Stimulated activated CD4-positive, alpha-beta T cell treated with anti-CD3 and anti-CD28 coated beads, Interleukin-1b, Interleukin-23, amount 100 ng/mL, for 4 hours (primary cell): ENCODE results near the gene ZNF581.

Experiments
- DNase-seq, 2 donors: peaks; one replicate each; pipeline ENCODE4 v3.0.0-alpha.2; 2020; ENCODE audit warnings: low read depth in 2 of 2

The ZNF581 gene

GRCh38 chr19:55648585-55649267 is 5.3 kb downstream of the ZNF581 start:
- DNase-seq, result no peak

DNA sequence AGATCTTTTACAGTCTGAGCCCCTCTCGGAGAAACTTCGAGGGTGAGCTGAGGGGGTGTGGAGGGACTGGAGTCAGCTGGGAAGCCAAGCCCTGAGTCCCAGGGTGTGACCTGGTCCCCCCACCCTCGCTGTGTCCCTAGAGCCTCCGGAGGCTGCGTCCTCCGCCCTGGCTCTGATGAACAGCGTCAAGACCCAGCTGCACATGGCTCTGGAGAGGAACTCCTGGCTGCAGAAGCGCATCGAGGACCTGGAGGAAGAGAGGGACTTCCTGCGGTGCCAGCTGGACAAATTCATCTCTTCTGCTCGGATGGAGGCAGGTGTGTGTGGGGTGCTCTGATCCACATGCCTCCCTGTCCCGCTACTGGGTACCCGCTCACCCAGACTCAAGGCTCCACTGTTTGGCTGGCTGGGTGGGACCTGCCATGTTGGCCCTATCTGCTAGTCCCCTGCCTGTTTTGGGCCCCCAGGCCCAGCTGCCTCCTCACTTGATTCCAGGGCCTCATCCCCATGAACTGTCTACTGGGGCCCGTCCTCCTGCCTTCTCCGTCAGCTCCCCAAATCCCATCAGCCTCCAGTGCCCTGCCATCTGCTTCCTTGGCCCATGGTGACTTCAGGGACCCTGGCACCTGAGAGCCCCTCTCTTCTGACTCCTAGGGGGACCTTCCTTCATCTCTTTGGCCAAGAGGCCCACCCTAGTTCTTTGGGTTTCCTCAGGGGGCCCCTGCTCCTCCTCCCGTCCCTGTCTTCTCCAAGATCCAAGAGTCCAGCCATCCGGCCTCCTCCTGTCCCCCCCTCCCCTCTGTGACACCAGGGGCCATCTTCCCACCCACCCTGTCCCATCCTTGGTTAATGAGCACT is 6.0 kb downstream of the ZNF581 start:
- DNase-seq, result no peak

DNA sequence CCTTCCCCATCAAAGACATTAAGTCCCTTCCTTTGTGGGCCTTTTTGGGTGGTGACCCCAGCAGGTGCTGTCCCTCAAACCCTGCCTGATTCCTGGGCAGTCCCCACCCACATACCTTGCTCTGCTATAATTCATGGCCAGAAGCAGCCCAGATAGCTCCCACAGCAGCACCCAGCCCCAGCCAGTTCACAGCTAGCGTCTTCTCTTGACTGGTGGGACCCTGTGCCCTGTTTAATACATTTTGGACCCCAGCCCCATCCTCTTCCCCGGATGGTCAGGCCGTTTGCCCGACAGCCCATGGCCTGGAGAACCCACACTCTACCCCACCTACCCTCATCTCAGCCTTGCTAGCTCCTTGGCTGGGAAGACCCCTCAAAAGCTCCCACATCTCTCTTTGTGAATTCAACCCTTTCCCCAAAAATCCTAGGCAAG is 6.7 kb downstream of the ZNF581 start:
- DNase-seq, result no peak

DNA sequence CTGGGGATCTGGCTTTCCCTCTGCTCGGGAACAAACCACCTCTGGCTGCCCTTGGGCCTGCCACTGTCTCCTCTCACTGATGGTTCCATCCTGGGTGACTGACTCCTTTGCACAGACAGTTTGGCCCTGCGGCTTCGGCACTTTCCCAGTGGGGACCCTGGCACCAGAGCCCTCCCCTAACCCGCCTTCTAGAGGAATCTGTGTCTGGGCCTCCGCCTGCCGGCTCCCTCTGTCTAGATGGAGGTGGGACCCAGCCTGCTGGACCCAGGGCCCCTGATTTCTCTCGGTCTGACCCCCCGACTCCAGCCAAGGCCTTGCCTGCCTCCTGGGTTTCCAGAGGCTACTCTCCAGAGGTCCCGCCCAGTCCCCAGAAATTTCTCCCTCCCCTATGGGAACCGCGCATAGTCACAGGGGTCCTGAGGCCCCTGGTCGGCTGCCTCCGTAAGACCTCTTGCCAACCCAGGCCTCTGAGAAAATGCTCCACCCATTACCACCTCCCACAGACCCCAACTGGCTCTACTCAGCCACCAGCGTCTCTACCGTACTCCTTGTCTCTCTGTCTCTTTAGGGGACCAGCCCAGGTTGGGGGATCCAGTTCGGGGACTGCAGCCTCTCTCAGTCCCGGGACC is 7.3 kb downstream of the ZNF581 start:
- no peak for DNase-seq

GRCh38 chr19:55651236-55651635 is 7.8 kb downstream of the ZNF581 start:
- no peak for DNase-seq

DNA sequence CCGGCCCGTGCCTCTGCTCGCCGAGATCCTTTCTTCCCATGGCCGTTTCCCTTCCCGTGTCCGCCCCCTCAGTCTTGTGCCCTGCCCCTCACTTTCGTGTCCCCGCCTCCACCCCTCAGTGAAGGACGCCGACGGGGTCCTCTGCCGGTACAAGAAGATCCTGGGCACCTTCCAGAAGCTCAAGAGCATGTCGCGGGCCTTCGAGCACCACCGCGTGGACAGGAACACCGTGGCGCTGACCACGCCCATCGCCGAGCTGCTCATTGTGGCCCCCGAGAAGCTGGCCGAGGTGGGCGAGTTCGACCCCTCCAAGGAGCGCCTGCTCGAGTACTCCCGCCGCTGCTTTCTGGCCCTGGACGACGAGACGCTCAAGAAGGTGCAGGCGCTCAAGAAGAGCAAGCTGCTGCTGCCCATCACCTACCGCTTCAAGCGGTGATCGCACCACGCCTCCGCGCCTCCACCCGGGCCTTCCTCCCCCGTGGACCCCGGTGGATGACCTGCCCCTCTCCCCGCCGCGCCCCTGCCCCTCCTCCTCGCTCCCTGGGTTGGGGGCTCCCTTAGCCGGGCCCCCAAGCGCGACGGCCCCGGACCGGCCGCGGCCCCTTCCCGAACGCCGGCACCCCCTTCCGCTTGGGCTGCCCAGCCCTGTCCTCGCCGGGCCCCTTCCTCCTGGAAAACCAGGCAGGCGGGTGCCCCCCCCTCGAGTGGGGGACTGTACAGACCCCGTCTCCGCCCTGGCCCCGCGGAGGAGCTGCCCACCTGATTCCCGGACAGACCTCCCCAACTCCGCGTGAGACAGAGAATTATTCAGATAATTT is 9.1 kb downstream of the ZNF581 start:
- no peak for DNase-seq

DNA sequence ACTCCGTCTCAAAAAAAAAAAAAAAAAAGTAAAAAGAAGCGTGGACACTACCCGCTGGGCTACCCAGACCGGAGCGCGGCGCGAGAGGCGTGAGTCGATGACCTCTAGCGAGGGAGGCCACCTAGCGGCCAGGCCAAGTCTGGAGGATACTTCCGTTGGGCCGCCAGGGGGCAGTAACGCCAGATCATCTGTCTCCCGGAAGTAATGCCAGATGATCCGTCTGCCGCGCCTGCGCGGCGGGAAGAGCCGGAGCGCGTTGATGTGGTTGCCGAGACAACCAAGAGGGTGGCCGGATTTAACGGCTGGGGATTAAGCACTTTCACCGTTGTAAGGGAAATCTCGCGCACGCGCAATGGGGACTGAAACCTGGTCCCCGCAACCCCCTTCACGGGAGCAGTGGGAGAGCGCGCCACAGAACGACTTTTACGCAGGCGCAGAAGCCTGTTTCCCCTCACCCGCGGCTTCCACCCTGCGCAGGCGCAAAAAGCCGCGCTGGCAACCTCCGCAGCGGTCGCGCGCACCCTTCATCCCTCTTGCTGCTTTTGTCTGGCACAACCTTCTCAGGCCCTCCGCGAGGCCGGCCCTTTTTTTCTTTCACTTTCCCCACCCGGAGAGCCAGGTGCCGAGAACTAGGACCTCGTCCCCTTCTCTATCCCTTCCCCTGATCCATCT is 10.3 kb downstream of the ZNF581 start:
- DNase-seq, result peak; percentile 96 to 99

DNA sequence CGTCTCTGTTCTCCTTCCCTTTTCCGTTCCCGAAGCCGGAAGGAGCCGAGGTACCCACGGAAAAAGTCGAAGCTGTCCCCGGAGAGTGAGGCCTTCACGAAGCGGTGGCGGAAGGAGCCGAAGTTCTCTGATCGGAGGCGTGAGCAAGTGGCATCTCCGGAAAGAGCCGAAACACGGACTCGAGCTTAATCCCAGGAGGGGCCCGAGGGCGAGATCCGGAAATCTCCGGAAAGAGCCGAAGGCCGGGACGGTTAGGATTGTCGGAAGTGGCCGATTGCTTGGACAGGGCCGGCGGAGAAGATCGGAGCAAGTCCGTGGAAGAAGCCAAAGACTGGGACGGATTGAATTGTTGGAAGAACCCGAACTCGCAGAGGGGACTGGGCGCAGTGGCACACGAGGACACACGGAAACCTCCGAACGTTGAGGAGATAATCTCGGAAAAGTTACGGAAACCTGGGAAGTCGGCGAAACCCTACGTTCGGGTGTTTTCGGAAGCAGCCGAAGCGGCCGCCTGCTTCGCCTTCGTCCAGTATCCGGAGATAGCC is 10.9 kb downstream of the ZNF581 start:
- DNase-seq, result peak; percentile 95 to 96

- DNase-seq, result peak; percentile 97 to 98
Observed at GRCh38 chr19:55654868-55655647, 11.6 kb downstream of the ZNF581 start, which contains the start of gene U2AF2. TSS of gene U2AF2 (plus strand) at chr19:55655035. CDS start at chr19:55655105, 70 bp downstream.

GRCh38 chr19:55655648-55656040 is 12.2 kb downstream of the ZNF581 start:
- no peak for DNase-seq

GRCh38 chr19:55656552-55656951 is 13.1 kb downstream of the ZNF581 start:
- no peak for DNase-seq

- no peak for DNase-seq
Observed at GRCh38 chr19:55656988-55657747, 13.7 kb downstream of the ZNF581 start.

DNA sequence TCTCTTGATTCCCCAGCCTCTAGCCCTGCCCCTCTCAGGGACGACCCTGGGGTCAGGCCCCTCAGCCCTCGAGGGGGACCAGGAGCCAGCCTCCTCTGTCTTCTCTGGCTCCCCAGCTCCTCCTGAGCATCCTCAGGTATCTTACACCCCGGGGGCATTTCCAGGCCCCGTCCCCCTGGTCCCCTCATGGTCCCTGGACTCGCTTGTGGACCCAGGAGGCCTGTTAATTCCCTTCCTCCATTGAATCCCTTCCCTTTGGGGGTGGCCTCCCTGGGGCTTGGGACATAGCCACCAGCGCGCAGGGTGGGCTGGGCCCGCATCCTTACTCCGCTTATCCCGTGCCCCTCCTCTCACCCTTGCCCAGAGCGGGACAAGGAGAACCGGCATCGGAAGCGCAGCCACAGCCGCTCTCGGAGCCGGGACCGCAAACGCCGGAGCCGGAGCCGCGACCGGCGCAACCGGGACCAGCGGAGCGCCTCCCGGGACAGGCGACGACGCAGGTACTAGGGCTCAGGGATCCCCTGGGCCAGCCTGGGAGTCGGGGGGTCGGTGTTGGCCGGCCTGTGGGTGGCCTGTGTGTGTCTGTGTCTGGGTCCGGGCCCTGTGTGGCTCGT is 15.5 kb downstream of the ZNF581 start:
- no peak for DNase-seq

DNA sequence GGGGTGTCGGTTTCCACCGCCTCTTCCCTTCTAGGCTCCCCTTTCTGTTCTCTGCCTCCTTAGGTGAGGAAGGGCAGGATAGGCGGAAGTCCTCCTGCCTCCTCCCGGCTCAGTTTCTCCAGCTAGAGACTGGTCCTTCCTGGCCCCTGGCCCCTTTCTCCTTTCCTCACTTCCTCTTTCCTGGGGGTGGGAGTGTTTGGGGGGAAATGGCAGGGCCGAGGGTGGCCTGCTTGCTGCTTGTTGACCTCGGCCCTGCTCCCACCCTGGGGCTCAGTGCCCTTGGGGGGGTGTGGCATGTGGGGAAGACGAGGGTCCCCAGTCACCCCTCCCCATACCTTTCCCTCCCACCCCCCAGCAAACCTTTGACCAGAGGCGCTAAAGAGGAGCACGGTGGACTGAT is 16.4 kb downstream of the ZNF581 start:
- no peak for DNase-seq

DNA sequence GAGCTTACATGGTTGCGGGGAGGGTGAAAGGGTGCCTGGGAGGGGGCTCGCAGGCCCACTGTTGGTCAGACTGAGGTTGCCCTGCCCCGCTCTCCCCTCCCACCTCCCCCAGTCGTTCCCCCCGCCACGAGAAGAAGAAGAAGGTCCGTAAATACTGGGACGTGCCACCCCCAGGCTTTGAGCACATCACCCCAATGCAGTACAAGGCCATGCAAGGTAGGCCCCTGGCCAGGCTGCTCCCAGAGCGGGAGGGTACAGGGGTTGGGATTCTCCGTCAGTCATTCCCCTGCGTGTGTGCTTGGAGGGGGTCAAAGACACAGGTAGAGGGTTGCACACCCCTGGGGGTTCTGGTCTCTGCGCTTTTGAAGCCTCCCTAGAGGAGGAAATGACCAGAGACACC is 17.0 kb downstream of the ZNF581 start:
- no peak for DNase-seq

- no peak for DNase-seq
Observed at GRCh38 chr19:55660991-55661390, 17.5 kb downstream of the ZNF581 start.

GRCh38 chr19:55661826-55662225 is 18.4 kb downstream of the ZNF581 start:
- DNase-seq, result no peak

DNA sequence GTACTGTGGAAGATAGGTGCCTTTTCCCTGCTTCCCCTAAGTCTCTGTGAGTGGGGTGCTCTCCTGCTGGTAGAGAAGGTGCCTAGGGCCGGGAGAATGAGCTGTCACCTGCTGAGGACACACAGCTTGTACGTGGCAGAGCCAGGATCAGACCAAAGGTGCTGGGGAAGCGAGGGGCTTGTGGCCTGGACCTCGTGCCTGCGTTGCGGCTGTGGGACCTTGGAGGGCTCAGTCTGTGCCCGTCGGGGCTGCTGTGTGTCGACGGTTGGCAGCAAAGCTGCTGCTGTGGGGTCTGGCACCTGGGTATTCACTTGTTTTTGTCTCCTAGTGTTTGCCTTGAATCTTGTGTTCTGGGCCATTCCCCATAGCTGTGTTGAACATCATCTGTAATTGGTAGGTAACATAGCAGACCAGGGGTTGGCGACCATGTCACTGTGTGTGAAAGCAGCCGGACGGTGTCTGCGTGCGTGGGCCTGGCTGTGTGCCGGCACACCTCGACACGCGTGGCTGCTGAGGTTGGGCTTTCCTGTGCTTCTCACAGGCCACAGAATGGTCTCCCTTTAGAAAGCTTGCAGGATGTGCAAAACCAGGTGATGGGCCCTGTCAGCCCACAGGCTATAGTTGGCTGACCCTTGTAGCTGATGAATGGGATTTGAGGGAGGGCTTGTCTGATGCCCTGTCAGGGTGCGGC is 20.5 kb downstream of the ZNF581 start:
- DNase-seq, result no peak
